Measurements from ENCODE around the gene NT5C3A. TPM values are rescaled to one million over a fixed set of nuclear protein-coding genes. Genes with fewer than 3 reads are reported as not detected.
A peak's percentile ranks its signal among the peaks of the same experiment; 100 is the strongest.

The NT5C3A gene
- total and polyA plus RNA-seq, 9 of the 15 experiments (the other 6 are each of a cell fraction or from before 2014, with no cell fraction given): 18.6 to 60.1 (median 40.0) TPM

DNA sequence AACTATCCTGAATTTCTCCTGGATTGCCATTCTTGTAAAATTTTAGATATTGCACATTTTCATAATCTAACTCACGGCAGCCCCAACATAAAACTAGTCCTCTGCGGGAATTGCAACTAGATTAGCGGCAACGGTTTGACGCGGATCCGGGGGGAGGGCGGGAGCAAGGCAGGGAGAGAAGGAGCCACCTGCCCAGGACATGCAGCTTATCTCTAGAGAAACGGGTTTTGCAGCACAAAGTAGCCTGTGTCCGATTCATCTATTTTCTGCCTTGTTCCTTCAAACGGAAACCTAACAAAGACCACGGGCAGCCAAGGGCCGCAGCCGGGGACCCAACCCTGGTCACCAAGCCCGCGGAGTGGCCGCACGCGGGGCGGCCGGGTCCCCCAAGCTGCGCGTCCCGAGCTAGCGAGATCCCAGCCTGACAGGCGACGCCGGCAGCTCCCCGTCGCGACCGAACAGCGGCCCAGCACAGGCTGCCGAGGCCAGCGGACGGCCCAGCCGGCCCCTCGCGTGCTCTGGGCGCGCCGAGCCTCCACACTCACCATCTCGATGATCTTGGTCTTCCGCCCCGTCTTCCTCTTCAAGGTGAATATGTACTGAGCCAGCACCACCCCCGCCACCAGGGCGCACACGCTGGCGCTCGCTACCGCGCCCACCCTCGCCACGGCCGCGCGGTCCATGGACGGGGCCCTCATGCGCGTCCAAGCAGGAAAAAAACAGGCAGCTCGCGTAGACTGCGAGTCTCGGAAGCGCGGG is at the start of gene NT5C3A (continued):
- TF ChIP-seq JUN (IDR thresholded peaks at IDR 0.05; ENCODE audit: borderline replicate concordance, low read depth, low read length) (no peak), JUN (CRISPR knock-in tag; IDR thresholded peaks at IDR 0.05; ENCODE audit: borderline replicate concordance) (no peak), FOXA3 (CRISPR knock-in tag; conservative IDR thresholded peaks at IDR 0.05 in 1 of 2, IDR thresholded peaks at IDR 0.05 in 1 of 2) (no peak), TRIM24 (IDR thresholded peaks at IDR 0.05) (no peak), EHMT2 (IDR thresholded peaks at IDR 0.05) (no peak), HEY1 (CRISPR knock-in tag; IDR thresholded peaks at IDR 0.05; ENCODE audit: borderline replicate concordance) (no peak), FOXM1 (IDR thresholded peaks at IDR 0.05; ENCODE audit: low read depth) (no peak), FOXM1 (CRISPR knock-in tag; IDR thresholded peaks at IDR 0.05; ENCODE audit: low read depth) (no peak; the same call in 1 of the 2 replicates), KDM5B (IDR thresholded peaks at IDR 0.05; ENCODE audit: insufficient replicate concordance, low read depth, low read length) (no peak), ETS2 (tag; IDR thresholded peaks at IDR 0.05; ENCODE audit: borderline replicate concordance, poor library complexity, severe bottlenecking) (no peak), TBP (optimal IDR thresholded peaks at IDR 0.05; ENCODE audit: low read depth, low read length) (no peak), GTF2A2 (tag; IDR thresholded peaks at IDR 0.05) (0 out of 2 replicates have a peak, but pooled peaks have one; percentile 44), ZNF785 (CRISPR knock-in tag; IDR thresholded peaks at IDR 0.05) (no peak)
- TF ChIP-seq, protein P1, sequence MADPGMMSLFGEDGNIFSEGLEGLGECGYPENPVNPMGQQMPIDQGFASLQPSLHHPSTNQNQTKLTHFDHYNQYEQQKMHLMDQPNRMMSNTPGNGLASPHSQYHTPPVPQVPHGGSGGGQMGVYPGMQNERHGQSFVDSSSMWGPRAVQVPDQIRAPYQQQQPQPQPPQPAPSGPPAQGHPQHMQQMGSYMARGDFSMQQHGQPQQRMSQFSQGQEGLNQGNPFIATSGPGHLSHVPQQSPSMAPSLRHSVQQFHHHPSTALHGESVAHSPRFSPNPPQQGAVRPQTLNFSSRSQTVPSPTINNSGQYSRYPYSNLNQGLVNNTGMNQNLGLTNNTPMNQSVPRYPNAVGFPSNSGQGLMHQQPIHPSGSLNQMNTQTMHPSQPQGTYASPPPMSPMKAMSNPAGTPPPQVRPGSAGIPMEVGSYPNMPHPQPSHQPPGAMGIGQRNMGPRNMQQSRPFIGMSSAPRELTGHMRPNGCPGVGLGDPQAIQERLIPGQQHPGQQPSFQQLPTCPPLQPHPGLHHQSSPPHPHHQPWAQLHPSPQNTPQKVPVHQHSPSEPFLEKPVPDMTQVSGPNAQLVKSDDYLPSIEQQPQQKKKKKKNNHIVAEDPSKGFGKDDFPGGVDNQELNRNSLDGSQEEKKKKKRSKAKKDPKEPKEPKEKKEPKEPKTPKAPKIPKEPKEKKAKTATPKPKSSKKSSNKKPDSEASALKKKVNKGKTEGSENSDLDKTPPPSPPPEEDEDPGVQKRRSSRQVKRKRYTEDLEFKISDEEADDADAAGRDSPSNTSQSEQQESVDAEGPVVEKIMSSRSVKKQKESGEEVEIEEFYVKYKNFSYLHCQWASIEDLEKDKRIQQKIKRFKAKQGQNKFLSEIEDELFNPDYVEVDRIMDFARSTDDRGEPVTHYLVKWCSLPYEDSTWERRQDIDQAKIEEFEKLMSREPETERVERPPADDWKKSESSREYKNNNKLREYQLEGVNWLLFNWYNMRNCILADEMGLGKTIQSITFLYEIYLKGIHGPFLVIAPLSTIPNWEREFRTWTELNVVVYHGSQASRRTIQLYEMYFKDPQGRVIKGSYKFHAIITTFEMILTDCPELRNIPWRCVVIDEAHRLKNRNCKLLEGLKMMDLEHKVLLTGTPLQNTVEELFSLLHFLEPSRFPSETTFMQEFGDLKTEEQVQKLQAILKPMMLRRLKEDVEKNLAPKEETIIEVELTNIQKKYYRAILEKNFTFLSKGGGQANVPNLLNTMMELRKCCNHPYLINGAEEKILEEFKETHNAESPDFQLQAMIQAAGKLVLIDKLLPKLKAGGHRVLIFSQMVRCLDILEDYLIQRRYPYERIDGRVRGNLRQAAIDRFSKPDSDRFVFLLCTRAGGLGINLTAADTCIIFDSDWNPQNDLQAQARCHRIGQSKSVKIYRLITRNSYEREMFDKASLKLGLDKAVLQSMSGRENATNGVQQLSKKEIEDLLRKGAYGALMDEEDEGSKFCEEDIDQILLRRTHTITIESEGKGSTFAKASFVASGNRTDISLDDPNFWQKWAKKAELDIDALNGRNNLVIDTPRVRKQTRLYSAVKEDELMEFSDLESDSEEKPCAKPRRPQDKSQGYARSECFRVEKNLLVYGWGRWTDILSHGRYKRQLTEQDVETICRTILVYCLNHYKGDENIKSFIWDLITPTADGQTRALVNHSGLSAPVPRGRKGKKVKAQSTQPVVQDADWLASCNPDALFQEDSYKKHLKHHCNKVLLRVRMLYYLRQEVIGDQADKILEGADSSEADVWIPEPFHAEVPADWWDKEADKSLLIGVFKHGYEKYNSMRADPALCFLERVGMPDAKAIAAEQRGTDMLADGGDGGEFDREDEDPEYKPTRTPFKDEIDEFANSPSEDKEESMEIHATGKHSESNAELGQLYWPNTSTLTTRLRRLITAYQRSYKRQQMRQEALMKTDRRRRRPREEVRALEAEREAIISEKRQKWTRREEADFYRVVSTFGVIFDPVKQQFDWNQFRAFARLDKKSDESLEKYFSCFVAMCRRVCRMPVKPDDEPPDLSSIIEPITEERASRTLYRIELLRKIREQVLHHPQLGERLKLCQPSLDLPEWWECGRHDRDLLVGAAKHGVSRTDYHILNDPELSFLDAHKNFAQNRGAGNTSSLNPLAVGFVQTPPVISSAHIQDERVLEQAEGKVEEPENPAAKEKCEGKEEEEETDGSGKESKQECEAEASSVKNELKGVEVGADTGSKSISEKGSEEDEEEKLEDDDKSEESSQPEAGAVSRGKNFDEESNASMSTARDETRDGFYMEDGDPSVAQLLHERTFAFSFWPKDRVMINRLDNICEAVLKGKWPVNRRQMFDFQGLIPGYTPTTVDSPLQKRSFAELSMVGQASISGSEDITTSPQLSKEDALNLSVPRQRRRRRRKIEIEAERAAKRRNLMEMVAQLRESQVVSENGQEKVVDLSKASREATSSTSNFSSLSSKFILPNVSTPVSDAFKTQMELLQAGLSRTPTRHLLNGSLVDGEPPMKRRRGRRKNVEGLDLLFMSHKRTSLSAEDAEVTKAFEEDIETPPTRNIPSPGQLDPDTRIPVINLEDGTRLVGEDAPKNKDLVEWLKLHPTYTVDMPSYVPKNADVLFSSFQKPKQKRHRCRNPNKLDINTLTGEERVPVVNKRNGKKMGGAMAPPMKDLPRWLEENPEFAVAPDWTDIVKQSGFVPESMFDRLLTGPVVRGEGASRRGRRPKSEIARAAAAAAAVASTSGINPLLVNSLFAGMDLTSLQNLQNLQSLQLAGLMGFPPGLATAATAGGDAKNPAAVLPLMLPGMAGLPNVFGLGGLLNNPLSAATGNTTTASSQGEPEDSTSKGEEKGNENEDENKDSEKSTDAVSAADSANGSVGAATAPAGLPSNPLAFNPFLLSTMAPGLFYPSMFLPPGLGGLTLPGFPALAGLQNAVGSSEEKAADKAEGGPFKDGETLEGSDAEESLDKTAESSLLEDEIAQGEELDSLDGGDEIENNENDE (IDR thresholded peaks at IDR 0.05; ENCODE audit: low read depth, low read length): no peak
- TF ChIP-seq, protein P2, sequence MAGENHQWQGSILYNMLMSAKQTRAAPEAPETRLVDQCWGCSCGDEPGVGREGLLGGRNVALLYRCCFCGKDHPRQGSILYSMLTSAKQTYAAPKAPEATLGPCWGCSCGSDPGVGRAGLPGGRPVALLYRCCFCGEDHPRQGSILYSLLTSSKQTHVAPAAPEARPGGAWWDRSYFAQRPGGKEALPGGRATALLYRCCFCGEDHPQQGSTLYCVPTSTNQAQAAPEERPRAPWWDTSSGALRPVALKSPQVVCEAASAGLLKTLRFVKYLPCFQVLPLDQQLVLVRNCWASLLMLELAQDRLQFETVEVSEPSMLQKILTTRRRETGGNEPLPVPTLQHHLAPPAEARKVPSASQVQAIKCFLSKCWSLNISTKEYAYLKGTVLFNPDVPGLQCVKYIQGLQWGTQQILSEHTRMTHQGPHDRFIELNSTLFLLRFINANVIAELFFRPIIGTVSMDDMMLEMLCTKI (IDR thresholded peaks at IDR 0.05; ENCODE audit: partially characterized antibody): no peak
